ENCODE data around the gene KLF11. TPM values are rescaled to one million over a fixed set of nuclear protein-coding genes. Genes with fewer than 3 reads are reported as not detected.
"Not testable (repeated sequence)": the region's sequence is repeated elsewhere in the genome, so short reads cannot be mapped to it uniquely, and the experiment has no call there.

KLF11 gene
- total and polyA plus RNA-seq, 2 of the 8 experiments (the other 6 are each of a cell fraction or from before 2014, with no cell fraction given), result 6.4 to 10.1 TPM

DNA sequence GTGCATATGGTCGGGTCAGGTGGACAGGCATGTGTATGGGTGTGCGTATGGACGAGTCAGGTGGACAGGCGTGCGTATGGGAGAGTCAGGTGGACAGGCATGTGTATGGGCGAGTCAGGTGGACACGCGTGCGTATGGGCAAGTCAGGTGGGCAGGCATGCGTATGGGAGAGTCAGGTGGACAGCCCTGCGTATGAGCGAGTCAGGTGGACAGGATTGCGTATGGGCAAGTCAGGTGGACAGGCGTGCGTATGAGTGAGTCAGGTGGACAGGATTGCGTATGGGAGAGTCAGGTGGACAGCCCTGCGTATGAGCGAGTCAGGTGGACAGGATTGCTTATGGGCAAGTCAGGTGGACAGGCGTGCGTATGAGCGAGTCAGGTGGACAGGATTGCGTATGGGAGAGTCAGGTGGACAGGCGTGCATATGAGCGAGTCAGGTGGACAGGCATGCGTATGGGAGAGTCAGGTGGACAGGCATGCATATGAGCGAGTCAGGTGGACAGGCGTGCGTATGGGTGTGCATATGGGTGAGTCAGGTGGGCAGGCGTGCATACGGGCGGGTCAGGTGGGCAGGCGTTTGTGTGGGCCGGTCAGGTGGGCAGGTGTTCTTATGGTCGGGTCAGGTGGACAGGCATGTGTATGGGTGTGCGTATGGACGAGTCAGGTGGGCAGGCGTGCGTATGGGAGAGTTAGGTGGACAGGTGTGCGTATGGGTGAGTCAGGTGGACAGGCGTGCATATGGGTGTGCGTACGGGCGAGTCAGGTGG lies 29.5 kb upstream of the KLF11 start:
- H4K20me1 ChIP-seq (replicated peaks in 1 of 2; ENCODE audit: control insufficient read depth in 1 of 2, insufficient read depth in 2 of 2, low read length in 2 of 2); H2AFZ ChIP-seq (ENCODE audit: low read length); H3K27me3 ChIP-seq (replicated peaks in 1 of 4; ENCODE audit: control insufficient read depth in 3 of 4, extremely low read depth in 1 of 4, insufficient read depth in 3 of 4, low read length in 3 of 4); H3K4me3 ChIP-seq (ENCODE audit: extremely low read depth in 1 of 4, insufficient read depth in 2 of 4, low read depth in 3 of 4, low read length in 4 of 4); H2BK5ac ChIP-seq (ENCODE audit: low read depth, low read length); H4K8ac ChIP-seq (ENCODE audit: extremely low read depth, insufficient read depth, low read length); H2BK15ac ChIP-seq (ENCODE audit: low read length); CTCF ChIA-PET (ENCODE audit: partially characterized antibody); H4K91ac ChIP-seq (replicated peaks; ENCODE audit: insufficient read length, low read length); H3K4me1 ChIP-seq (replicated peaks in 1 of 4; ENCODE audit: control insufficient read depth in 3 of 4, insufficient read depth in 4 of 4, low read length in 3 of 4); H3K36me3 ChIP-seq (ENCODE audit: control insufficient read depth in 2 of 4, insufficient read depth in 4 of 4, low read length in 3 of 4); H3K23ac ChIP-seq (ENCODE audit: insufficient read length); H3K9ac ChIP-seq (replicated peaks in 1 of 4; ENCODE audit: extremely low read depth in 1 of 4, low read depth in 3 of 4, low read length in 3 of 4); H3K4ac ChIP-seq (replicated peaks; ENCODE audit: insufficient read length, low read depth, low read length); H3K9me3 ChIP-seq (ENCODE audit: insufficient read depth in 2 of 2, low read depth in 1 of 2, low read length in 1 of 2); H2AK5ac ChIP-seq (ENCODE audit: low read depth, low read length); POLR2A ChIA-PET (ENCODE audit: partially characterized antibody); H2BK20ac ChIP-seq (ENCODE audit: low read length); FAIRE-seq; H2BK12ac ChIP-seq (ENCODE audit: low read depth, low read length); DNase-seq (ENCODE audit: low read depth in 1 of 2, low spot score in 2 of 2); H3K56ac ChIP-seq (replicated peaks; ENCODE audit: insufficient read length, low read depth, low read length); H3K79me1 ChIP-seq (ENCODE audit: low read depth, low read length); H3K79me2 ChIP-seq (ENCODE audit: control insufficient read depth in 1 of 2, insufficient read depth in 2 of 2, low read length in 2 of 2); H2BK120ac ChIP-seq (replicated peaks; ENCODE audit: low read depth, low read length); H3K18ac ChIP-seq (ENCODE audit: extremely low read depth, low read length); H3K27ac ChIP-seq (ENCODE audit: low read depth, low read length); H3K23me2 ChIP-seq (ENCODE audit: low read depth, low read length); H3K4me2 ChIP-seq (ENCODE audit: insufficient read depth in 1 of 2, low read depth in 2 of 2, low read length in 2 of 2); H4K5ac ChIP-seq (ENCODE audit: insufficient read length, low read depth, low read length); H3K14ac ChIP-seq (ENCODE audit: insufficient read length): not testable (repeated sequence)
- 92% methylated on average over 36 of the region's 43 CpGs; no CpG with 5 or more reads in 1 of the 2 experiments for WGBS, 2 experiments (ENCODE audit: extremely low coverage in 1 of 2, insufficient coverage in 1 of 2, insufficient read length in 1 of 2, insufficient replicate concordance in 2 of 2, low coverage in 1 of 2, low lambda C conversion rate in 2 of 2, missing lambda C conversion rate in 1 of 2)
